Fibroblast of lung (primary cell): Measurements from ENCODE around the gene OR1N2.

Experiments used
- EZH2 ChIP-seq: IDR thresholded peaks from 2 replicates; pipeline ENCODE4 v1.5.1; 2012; ENCODE audit warnings: low read length, control low read depth, mild to moderate bottlenecking; ENCODE audit errors: missing control alignments
- TF ChIP-seq, protein P1 (sequence below), 2 donors: IDR thresholded peaks in 1 of 2; conservative IDR thresholded peaks in 1 of 2; 1 replicate in 1 of 2; 2 replicates in 1 of 2; pipeline ENCODE4 v1.5.1; 2011 to 2012; ENCODE audit warnings: low read length in 2 of 2, control low read depth in 1 of 2, inconsistent platforms in 1 of 2, low read depth in 1 of 2, mild to moderate bottlenecking in 1 of 2

DNA sequence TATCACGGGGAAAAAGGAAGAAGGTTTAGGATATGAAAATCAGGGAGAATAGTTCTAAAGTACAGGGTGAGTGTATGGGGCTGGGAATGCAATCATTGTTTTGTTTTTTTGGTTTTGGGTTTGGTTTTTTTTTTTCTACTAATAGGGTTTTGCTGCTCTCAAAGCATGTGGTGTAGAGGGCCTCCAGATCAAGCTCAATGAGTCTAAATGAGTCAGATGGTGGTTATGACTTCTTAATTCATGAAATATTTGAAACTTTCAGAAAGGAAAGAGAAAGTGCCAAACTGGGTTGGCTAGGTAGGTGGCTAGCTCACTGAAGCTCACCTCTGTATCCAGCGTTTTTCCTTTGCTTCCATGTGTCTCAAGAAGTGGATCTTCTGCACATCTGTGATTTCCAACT, 19.5 kb downstream of the OR1N2 start:
- TF ChIP-seq, protein P1, sequence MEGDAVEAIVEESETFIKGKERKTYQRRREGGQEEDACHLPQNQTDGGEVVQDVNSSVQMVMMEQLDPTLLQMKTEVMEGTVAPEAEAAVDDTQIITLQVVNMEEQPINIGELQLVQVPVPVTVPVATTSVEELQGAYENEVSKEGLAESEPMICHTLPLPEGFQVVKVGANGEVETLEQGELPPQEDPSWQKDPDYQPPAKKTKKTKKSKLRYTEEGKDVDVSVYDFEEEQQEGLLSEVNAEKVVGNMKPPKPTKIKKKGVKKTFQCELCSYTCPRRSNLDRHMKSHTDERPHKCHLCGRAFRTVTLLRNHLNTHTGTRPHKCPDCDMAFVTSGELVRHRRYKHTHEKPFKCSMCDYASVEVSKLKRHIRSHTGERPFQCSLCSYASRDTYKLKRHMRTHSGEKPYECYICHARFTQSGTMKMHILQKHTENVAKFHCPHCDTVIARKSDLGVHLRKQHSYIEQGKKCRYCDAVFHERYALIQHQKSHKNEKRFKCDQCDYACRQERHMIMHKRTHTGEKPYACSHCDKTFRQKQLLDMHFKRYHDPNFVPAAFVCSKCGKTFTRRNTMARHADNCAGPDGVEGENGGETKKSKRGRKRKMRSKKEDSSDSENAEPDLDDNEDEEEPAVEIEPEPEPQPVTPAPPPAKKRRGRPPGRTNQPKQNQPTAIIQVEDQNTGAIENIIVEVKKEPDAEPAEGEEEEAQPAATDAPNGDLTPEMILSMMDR (conservative IDR thresholded peaks at IDR 0.05 in 1 of 2, IDR thresholded peaks at IDR 0.05 in 1 of 2; ENCODE audit: low read depth in 1 of 2, low read length in 2 of 2): no peak
- TF ChIP-seq EZH2: no peak
